Measurements from ENCODE around the gene GAPDH.
"Not testable (repeated sequence)": the region's sequence is repeated elsewhere in the genome, so short reads cannot be mapped to it uniquely, and the experiment has no call there.

The GAPDH gene

DNA sequence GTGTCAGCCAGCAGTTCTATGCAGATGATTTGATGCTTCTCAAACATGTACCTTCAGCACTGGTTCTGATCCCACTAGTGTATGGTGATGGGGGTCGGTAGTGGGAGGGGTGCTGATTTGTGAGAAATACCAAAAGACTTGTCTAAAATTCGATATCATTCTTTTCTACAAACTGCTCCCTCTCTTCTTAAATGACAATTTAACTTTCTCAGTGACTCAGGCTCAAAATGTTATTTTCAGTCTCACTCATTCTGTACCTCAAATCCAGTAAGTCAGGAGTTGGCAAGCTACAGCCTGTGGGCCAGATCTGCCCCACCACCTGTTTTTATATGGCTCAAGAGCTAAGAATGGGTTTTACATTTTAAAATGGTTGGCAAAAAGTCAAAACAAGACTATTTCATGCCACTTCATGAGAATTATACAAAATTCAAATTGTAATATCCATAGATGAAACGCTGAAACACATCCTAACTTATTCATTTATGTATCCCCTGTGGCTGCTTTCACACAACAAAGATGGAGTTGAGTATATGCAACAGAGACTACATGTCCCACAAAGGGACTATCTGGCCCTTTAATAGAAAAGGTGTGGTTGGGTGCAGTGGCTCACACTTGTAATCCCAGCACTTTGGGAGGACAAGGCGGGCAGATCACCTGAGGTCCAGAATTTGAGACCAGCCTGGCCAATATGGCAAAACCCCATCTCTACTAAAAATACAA lies 40.4 kb downstream of the GAPDH start:
- H3K27me3 ChIP-seq (ENCODE audit: control insufficient read depth in 1 of 2, insufficient read depth in 2 of 2, low read length in 2 of 2) = no peaks in the 10 kb centered on the region
- H3K36me3 ChIP-seq (ENCODE audit: insufficient read depth, low read length) = peaks cover 84% of the 10 kb centered on the region
- H3K4me1 ChIP-seq (ENCODE audit: insufficient read depth, low read length) = no peaks in the 10 kb centered on the region
- H3K9ac ChIP-seq (ENCODE audit: low read length) = no peak overlapping the region
- no peak overlapping the region for H3K4me3 ChIP-seq (ENCODE audit: low read depth in 1 of 2, low read length in 2 of 2)
- H3K27ac ChIP-seq (ENCODE audit: low read depth, low read length) = no peak overlapping the region
- H3K9me3 ChIP-seq (ENCODE audit: low read length) = no peaks in the 10 kb centered on the region

DNA sequence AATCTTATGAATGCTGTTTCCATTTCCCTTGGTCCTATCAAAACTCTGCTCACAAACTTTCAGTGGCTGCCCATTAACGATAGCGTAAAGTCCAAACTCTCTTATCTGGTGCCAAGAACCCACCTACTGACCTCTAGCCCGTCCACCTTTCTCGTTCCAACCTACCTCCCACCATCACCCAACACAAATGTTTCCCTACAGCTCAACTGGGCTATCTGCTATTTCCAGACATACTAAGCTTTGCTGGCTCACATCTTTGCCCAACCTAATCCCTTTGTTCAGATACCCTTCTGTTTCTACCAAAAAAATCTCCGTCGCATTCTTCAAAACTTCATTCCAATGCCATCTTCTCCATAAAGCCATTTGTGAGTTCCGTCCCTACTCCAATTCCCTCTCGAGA lies 41.3 kb downstream of the GAPDH start:
- H3K4me1 ChIP-seq (ENCODE audit: insufficient read depth, low read length) = no peaks in the 10 kb centered on the region
- no peak overlapping the region for H3K27ac ChIP-seq (ENCODE audit: low read depth, low read length)
- peaks cover 81% of the 10 kb centered on the region for H3K36me3 ChIP-seq (ENCODE audit: insufficient read depth, low read length)
- H3K9ac ChIP-seq (ENCODE audit: low read length) = no peak overlapping the region
- no peaks in the 10 kb centered on the region for H3K27me3 ChIP-seq (ENCODE audit: control insufficient read depth in 1 of 2, insufficient read depth in 2 of 2, low read length in 2 of 2)
- H3K4me3 ChIP-seq (ENCODE audit: low read depth in 1 of 2, low read length in 2 of 2) = no peak overlapping the region
- no peaks in the 10 kb centered on the region for H3K9me3 ChIP-seq (ENCODE audit: low read length)

DNA sequence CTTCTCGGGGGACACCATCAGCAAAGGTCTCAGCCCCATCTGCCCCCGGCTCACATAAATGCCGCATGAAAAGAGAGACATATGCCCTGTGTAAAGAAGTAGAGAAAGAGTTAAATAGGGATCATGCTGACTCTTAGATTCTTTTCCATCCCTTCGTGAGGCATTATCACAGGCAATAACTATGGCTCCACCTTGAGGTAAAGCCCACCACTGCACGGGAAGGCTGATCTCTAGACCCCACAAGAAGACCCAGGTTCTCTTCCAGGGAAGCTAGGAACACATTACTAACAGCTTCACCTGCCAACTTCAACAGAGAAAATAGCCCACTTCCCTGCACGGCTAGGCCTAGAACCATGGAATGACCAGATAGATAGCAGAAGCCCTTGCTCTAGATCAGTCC lies 47.9 kb downstream of the GAPDH start:
- Histone ChIP-seq H3K36me3 (ENCODE audit: insufficient read depth, low read length) (peaks cover 77% of the 10 kb centered on the region), H3K4me3 (ENCODE audit: low read depth in 1 of 2, low read length in 2 of 2) (no peak overlapping the region), H3K4me1 (ENCODE audit: insufficient read depth, low read length) (no peaks in the 10 kb centered on the region), H3K9me3 (ENCODE audit: low read length) (no peaks in the 10 kb centered on the region), H3K27ac (ENCODE audit: low read depth, low read length) (no peak overlapping the region), H3K9ac (ENCODE audit: low read length) (no peak overlapping the region), H3K27me3 (ENCODE audit: control insufficient read depth in 1 of 2, insufficient read depth in 2 of 2, low read length in 2 of 2) (no peaks in the 10 kb centered on the region)

DNA sequence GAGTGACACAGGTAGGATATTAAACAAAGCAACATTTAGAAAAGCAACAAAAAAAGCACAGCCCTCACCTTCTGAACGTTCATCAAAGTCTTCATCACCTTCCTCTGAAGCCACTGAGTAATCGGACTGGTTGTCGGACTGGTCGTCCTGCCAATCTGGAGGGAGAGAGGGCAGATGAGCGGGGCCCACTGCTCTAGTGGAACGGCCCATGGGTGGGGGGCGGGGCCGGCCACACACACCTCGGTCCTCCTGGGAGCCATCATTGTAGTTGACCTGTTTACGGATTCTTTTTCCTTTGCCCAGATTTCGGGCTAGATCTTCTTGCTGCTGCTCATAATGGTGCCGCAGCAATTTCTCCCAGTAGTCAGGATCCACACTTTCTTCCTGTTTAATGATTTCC lies 48.6 kb downstream of the GAPDH start:
- H3K9ac ChIP-seq (ENCODE audit: low read length) = no peak overlapping the region
- no peaks in the 10 kb centered on the region for H3K4me1 ChIP-seq (ENCODE audit: insufficient read depth, low read length)
- no peaks in the 10 kb centered on the region for H3K27me3 ChIP-seq (ENCODE audit: control insufficient read depth in 1 of 2, insufficient read depth in 2 of 2, low read length in 2 of 2)
- H3K9me3 ChIP-seq (ENCODE audit: low read length) = no peaks in the 10 kb centered on the region
- no peak overlapping the region for H3K4me3 ChIP-seq (ENCODE audit: low read depth in 1 of 2, low read length in 2 of 2)
- H3K36me3 ChIP-seq (ENCODE audit: insufficient read depth, low read length) = peaks cover 77% of the 10 kb centered on the region
- no peak overlapping the region for H3K27ac ChIP-seq (ENCODE audit: low read depth, low read length)

DNA sequence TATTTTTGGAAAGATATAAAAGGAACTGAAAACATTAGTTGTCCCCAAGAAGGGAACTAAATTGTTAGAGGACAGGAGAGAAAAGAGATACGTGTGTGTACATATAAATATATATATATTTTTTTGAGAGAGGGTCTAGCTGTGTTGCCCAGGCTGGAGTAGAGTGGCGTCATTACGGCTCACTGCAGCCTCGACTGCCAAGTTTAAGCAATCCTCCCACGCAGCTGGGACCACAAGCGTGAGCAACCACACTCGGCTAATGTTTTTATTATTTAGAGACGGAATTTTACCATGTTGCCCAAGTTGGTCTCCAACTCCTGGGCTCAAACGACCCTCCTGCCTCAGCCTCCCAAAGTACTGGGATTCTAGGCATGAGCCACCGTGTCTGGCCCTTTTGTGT lies 50.0 kb downstream of the GAPDH start:
- Histone ChIP-seq H3K4me3 (ENCODE audit: low read depth in 1 of 2, low read length in 2 of 2) (no peak overlapping the region), H3K27ac (ENCODE audit: low read depth, low read length) (no peak overlapping the region), H3K4me1 (ENCODE audit: insufficient read depth, low read length) (no peaks in the 10 kb centered on the region), H3K9ac (ENCODE audit: low read length) (no peak overlapping the region), H3K9me3 (ENCODE audit: low read length) (no peaks in the 10 kb centered on the region), H3K27me3 (ENCODE audit: control insufficient read depth in 1 of 2, insufficient read depth in 2 of 2, low read length in 2 of 2) (no peaks in the 10 kb centered on the region), H3K36me3 (ENCODE audit: insufficient read depth, low read length) (peaks cover 70% of the 10 kb centered on the region)

DNA sequence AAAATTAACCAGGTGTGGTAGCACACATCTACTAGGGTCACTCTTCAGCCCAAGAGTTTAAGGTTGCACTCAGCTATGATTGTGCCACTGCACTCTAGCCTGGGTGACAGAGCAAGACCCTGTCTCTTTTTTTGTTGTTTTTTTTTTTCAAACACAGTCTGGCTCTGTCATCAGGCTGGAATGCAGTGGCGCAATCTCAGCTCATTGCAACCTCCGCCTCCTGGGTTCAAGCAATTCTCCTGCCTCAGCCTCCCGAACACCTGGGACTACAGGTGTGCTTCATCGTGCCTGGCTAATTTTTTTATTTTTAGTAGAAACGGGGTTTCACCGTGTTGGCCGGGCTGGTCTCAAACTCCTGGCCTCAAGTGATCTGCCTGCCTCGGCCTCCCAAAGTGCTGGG lies 52.3 kb downstream of the GAPDH start:
- H3K27ac ChIP-seq (ENCODE audit: low read depth, low read length); H3K9me3 ChIP-seq (ENCODE audit: low read length); H3K4me1 ChIP-seq (ENCODE audit: insufficient read depth, low read length); H3K9ac ChIP-seq (ENCODE audit: low read length); H3K27me3 ChIP-seq (ENCODE audit: control insufficient read depth in 1 of 2, insufficient read depth in 2 of 2, low read length in 2 of 2); H3K4me3 ChIP-seq (ENCODE audit: low read depth in 1 of 2, low read length in 2 of 2): not testable (repeated sequence)
- H3K36me3 ChIP-seq (ENCODE audit: insufficient read depth, low read length) = peaks cover 72% of the 10 kb centered on the region

All from muscle layer of colon (tissue), 2 donors.